Measurements from ENCODE around the gene KIF17. TPM values are rescaled to one million over a fixed set of nuclear protein-coding genes. Genes with fewer than 3 reads are reported as not detected.
A peak's percentile ranks its signal among the peaks of the same experiment; 100 is the strongest.

Gene KIF17
- total RNA-seq, 1 experiment from 2014 or later = 5.1 TPM

- Histone ChIP-seq H3K79me2 (ENCODE audit: insufficient read depth, low read length) (no peaks in the 10 kb centered on the region), H3K9me3 (ENCODE audit: control insufficient read depth, low read depth, low read length) (no peaks in the 10 kb centered on the region), H3K14ac (ENCODE audit: insufficient read depth, low read length) (no peak overlapping the region), H3K27me3 (ENCODE audit: insufficient read depth, low read length) (no peaks in the 10 kb centered on the region), H4K20me1 (ENCODE audit: control insufficient read depth, insufficient read depth, insufficient read length) (no peaks in the 10 kb centered on the region), H2BK12ac (ENCODE audit: insufficient read length, low read depth, low read length) (no peak overlapping the region), H3K4ac (ENCODE audit: low read depth, low read length) (no peak overlapping the region), H4K8ac (replicated peaks; ENCODE audit: insufficient read length, low read depth, low read length) (no peak overlapping the region), H3T11ph (ENCODE audit: low read length) (no peak overlapping the region), H3K18ac (ENCODE audit: insufficient read length, low read depth, low read length) (no peak overlapping the region), H2AFZ (ENCODE audit: low read length) (no peak overlapping the region), H3K4me2 (ENCODE audit: insufficient read depth, insufficient read length, low read length) (no peak overlapping the region), H4K91ac (ENCODE audit: insufficient read length, low read depth, low read length) (no peak overlapping the region), H2BK5ac (ENCODE audit: insufficient read length, low read length) (no peak overlapping the region), H2BK15ac (ENCODE audit: low read depth, low read length) (no peak overlapping the region), H3K4me1 (ENCODE audit: insufficient read depth, low read length) (no peaks in the 10 kb centered on the region), H3K23me2 (ENCODE audit: insufficient read length, low read depth, low read length, poor library complexity, severe bottlenecking) (no peaks in the 10 kb centered on the region), H3K9ac (ENCODE audit: extremely low read depth, insufficient read length, low read length) (no peak overlapping the region), H2BK120ac (ENCODE audit: low read depth, low read length, poor library complexity, severe bottlenecking) (no peak overlapping the region), H3K79me1 (ENCODE audit: insufficient read depth, low read depth, low read length, poor library complexity, severe bottlenecking) (no peaks in the 10 kb centered on the region), H3K23ac (ENCODE audit: insufficient read length, low read depth, low read length) (no peak overlapping the region), H3K56ac (ENCODE audit: insufficient read length, low read depth, low read length) (no peak overlapping the region), H3K27ac (ENCODE audit: insufficient read length, low read depth, low read length) (no peak overlapping the region), H4K5ac (ENCODE audit: insufficient read length, low read depth, low read length) (no peak overlapping the region), H2BK20ac (ENCODE audit: low read depth, low read length, poor library complexity, severe bottlenecking) (no peak overlapping the region), H2AK5ac (ENCODE audit: insufficient read length, low read length) (no peak overlapping the region)
- DNase-seq = no peak
- H3K4me3 Mint-ChIP-seq = no peak overlapping the region
- H3K9me3 Mint-ChIP-seq = no peaks in the 10 kb centered on the region
- TF ChIP-seq CTCF (conservative IDR thresholded peaks at IDR 0.05) = no peak
- H3K27me3 Mint-ChIP-seq (ENCODE audit: low read depth) = no peaks in the 10 kb centered on the region; the same call in 1 of the 2 replicates
- no peaks in the 10 kb centered on the region for H3K4me1 Mint-ChIP-seq
- 0 out of 7 replicates have a peak overlapping the region, but pooled peaks of 1 of the 3 experiments have one; percentile 15 for H3K27ac Mint-ChIP-seq
- H3K36me3 Mint-ChIP-seq (ENCODE audit: insufficient read depth in 1 of 3, low read depth in 3 of 3) = peaks cover 23 to 47% (median 44%) of the 10 kb centered on the region in 3 experiments; a peak in 6 of 7 replicates
- WGBS (ENCODE audit: extremely low coverage, insufficient read length, low lambda C conversion rate) = no CpG with 5 or more reads among the region's 13 CpGs
Measured at GRCh38 chr1:20648438-20648837, 69.4 kb downstream of the KIF17 start.

Measured in H9 (cell line).